Measurements from ENCODE around the gene PTPN7. TPM values are rescaled to one million over a fixed set of nuclear protein-coding genes. Genes with fewer than 3 reads are reported as not detected.
"Not testable (repeated sequence)": the region's sequence is repeated elsewhere in the genome, so short reads cannot be mapped to it uniquely, and the experiment has no call there.

Gene PTPN7
- total RNA-seq, 1 experiment from 2014 or later = not detected

DNA sequence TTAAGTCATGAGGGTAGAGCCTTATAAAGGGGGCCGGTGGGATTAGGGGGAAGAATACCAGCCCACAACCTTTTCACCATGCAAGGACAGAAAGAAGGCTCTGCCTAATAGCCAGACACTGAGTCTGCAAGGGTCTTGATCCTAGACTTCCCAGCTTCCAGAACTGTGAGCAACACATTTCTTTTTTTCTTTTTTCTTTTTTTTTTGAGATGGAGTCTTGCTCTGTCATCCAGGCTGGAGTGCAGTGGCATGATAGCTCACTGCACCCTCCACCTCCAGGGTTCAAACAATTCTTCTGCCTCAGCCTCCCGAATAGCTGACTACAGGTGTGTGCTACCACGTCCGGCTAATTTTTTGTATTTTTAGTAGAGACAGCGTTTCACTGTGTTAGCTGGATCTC, 14.1 kb downstream of the PTPN7 start:
- intact Hi-C loops (cut with micrococcal nuclease; ENCODE audit: unreplicated experiment) = no loop called here
- no peak for DNase-seq
- TF ChIP-seq, protein P1, sequence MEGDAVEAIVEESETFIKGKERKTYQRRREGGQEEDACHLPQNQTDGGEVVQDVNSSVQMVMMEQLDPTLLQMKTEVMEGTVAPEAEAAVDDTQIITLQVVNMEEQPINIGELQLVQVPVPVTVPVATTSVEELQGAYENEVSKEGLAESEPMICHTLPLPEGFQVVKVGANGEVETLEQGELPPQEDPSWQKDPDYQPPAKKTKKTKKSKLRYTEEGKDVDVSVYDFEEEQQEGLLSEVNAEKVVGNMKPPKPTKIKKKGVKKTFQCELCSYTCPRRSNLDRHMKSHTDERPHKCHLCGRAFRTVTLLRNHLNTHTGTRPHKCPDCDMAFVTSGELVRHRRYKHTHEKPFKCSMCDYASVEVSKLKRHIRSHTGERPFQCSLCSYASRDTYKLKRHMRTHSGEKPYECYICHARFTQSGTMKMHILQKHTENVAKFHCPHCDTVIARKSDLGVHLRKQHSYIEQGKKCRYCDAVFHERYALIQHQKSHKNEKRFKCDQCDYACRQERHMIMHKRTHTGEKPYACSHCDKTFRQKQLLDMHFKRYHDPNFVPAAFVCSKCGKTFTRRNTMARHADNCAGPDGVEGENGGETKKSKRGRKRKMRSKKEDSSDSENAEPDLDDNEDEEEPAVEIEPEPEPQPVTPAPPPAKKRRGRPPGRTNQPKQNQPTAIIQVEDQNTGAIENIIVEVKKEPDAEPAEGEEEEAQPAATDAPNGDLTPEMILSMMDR (IDR thresholded peaks at IDR 0.05; ENCODE audit: unreplicated experiment) = no peak
- Mint-ChIP-seq H3K9me3 (ENCODE audit: low read depth, unreplicated experiment) (no peaks in the 10 kb centered on the region), H3K27me3 (ENCODE audit: unreplicated experiment) (peaks cover 4% of the 10 kb centered on the region), H3K36me3 (ENCODE audit: insufficient read depth, unreplicated experiment) (peaks cover 28% of the 10 kb centered on the region), H3K4me3 (ENCODE audit: low read depth, unreplicated experiment) (no peak overlapping the region), H3K4me1 (ENCODE audit: low read depth, unreplicated experiment) (peaks cover 12% of the 10 kb centered on the region), H3K27ac (ENCODE audit: unreplicated experiment) (no peak overlapping the region)
- BruUV-seq (replicated peaks) = no TSS peak
- CTCF ChIA-PET = interaction anchor here (0.6 to 0.9 kb wide), 2 partner anchors 8 to 173 kb away, joined by 3 read pairs; no protein-coding TSS in a partner anchor

DNA sequence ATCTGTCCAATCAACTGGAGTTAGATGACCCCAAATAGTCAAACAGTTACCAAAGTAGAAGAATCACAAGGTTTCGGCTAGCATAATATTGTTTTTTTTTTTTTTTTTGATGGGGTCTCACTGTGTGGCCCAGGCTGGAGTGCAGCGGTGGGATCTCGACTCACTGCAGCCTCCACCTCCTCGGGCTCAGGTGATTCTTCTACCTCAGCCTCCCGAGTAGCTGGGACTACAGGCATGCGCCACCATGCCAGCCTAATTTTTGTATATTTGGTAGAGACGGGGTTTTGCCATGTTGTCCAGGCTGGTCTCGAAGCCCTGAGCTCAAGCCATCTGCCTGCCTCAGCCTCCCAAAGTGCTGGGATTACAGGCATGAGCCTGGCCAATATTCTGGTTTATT, 14.7 kb downstream of the PTPN7 start:
- peak overlapping the region; percentile 79 for H3K4me3 Mint-ChIP-seq (ENCODE audit: low read depth, unreplicated experiment)
- BruUV-seq (replicated peaks); H3K9me3 Mint-ChIP-seq (ENCODE audit: low read depth, unreplicated experiment); H3K27me3 Mint-ChIP-seq (ENCODE audit: unreplicated experiment); DNase-seq; intact Hi-C loops (cut with micrococcal nuclease; ENCODE audit: unreplicated experiment); H3K27ac Mint-ChIP-seq (ENCODE audit: unreplicated experiment): not testable (repeated sequence)
- H3K36me3 Mint-ChIP-seq (ENCODE audit: insufficient read depth, unreplicated experiment) = peaks cover 28% of the 10 kb centered on the region
- CTCF ChIA-PET = interaction anchor here (0.6 to 0.9 kb wide), 2 partner anchors 9 to 172 kb away, joined by 3 read pairs; no protein-coding TSS in a partner anchor
- H3K4me1 Mint-ChIP-seq (ENCODE audit: low read depth, unreplicated experiment) = peaks cover 12% of the 10 kb centered on the region

DNA sequence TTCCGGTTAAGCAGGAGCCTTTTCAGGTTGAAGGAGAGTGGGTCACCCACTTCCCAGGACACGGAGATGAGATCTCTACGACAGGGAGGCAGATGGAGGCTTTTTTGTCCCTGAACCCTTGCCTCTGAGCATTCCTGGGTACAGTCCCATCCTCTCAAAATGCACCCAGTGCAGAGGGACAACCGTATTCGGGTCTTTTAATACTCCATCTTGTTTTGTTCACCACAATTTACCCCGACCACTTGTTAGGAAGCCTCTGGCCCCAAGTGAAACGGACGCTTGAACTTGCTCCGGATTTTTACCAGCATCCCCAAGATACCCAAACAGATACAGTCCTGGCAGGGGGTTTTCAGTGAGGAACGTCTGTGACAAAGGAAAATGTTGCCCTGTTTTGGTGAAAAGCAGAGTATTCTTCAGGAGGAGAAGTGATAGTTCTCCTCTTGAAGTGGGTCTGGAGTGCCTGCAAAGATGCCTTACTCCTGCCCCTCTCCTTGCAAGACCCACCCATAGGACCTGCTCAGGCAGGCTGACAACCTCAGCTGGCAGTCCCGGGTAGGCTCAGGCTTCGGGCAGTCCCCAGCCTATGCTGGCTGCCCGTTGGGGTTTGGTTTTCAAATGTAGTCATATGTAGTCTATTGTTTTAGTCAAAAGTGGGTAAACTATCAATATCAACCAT, 15.2 kb downstream of the PTPN7 start:
- peaks cover 28% of the 10 kb centered on the region for H3K36me3 Mint-ChIP-seq (ENCODE audit: insufficient read depth, unreplicated experiment)

DNA sequence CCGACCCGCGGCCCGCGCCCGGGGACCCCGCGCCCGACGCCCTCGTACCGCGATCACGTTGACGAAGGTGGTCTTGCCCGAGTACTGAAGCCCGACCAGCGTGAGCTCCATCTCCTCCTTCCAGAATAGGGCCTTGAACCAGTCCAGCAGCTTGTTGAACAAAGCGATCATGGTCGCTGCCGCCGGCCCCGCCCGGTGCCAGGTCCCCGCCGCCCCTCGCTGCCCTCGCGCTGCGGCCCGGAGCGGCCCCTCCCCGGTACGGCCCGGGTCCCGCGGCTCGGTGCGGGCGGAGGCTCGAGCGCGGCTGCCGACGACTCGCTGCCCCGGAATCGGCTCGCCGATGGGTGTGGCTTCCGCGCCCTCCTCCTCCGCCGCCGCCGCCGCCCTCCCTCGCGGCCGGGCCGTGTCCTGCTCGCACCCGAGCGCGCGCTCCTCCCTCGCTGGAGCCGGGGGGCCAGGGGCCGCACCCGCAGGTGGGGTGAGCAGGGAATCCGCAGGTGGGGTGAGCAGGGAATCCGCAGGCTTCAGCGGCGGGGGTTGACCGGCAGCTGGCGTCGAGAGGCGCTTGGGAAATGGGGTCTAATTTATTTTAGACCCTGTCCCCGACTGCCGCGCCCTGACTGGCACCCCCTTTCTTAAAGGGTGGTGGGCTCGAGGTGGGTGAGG, 15.9 kb downstream of the PTPN7 start, which contains the start of gene ARL8A:
ARL8A (minus strand) TSS at position 336 of the 666 bp plus-strand sequence; CDS start at position 171, 165 bp downstream.
- Mint-ChIP-seq H3K36me3 (ENCODE audit: insufficient read depth, unreplicated experiment) (peaks cover 28% of the 10 kb centered on the region), H3K9me3 (ENCODE audit: low read depth, unreplicated experiment) (no peaks in the 10 kb centered on the region), H3K27me3 (ENCODE audit: unreplicated experiment) (no peaks in the 10 kb centered on the region), H3K4me3 (ENCODE audit: low read depth, unreplicated experiment) (peak within 1 kb of the TSS; percentile 79), H3K27ac (ENCODE audit: unreplicated experiment) (peak within 1 kb of the TSS; percentile 66), H3K4me1 (ENCODE audit: low read depth, unreplicated experiment) (peaks cover 12% of the 10 kb centered on the region)
- BruUV-seq (replicated peaks) = no TSS peak
- TF ChIP-seq, protein P1 (IDR thresholded peaks at IDR 0.05; ENCODE audit: unreplicated experiment) = no peak
- intact Hi-C loops (cut with micrococcal nuclease; ENCODE audit: unreplicated experiment) = no loop called here
- CTCF ChIA-PET = interaction anchor here (0.6 kb wide), 1 partner anchor 172 kb away, joined by 3 read pairs; no protein-coding TSS in a partner anchor
- peak; percentile 79 for DNase-seq

More for the DNA sequence above, 15.2 kb downstream of the PTPN7 start:
- DNase-seq = no peak
- Mint-ChIP-seq H3K4me3 (ENCODE audit: low read depth, unreplicated experiment) (peak overlapping the region; percentile 79), H3K27me3 (ENCODE audit: unreplicated experiment) (no peaks in the 10 kb centered on the region), H3K4me1 (ENCODE audit: low read depth, unreplicated experiment) (peaks cover 12% of the 10 kb centered on the region), H3K9me3 (ENCODE audit: low read depth, unreplicated experiment) (no peaks in the 10 kb centered on the region), H3K27ac (ENCODE audit: unreplicated experiment) (peak overlapping the region; percentile 66)
- TSS peak; percentile 44 for BruUV-seq (replicated peaks)
- intact Hi-C loops (cut with micrococcal nuclease; ENCODE audit: unreplicated experiment) = no loop called here
- CTCF ChIA-PET = interaction anchor here (0.6 to 0.9 kb wide), 2 partner anchors 10 to 172 kb away, joined by 3 read pairs; no protein-coding TSS in a partner anchor
- TF ChIP-seq, protein P1 (IDR thresholded peaks at IDR 0.05; ENCODE audit: unreplicated experiment) = no peak
